Chondrocyte (in vitro differentiated cells): ENCODE results near the gene RAB42. TPM values are rescaled to one million over a fixed set of nuclear protein-coding genes. Genes with fewer than 3 reads are reported as not detected.

Experiments
- DNase-seq: peaks from one replicate; pipeline ENCODE4 v3.0.0; 2021; ENCODE audit warnings: mixed read lengths, low spot score
- H3K27ac Mint-ChIP-seq: one replicate; pipeline ENCODE4 v1.8.0; 2021; ENCODE audit warnings: mild to moderate bottlenecking, moderate library complexity, mixed read lengths; ENCODE audit not compliant: unreplicated experiment
- H3K27me3 Mint-ChIP-seq: 2 replicates; pipeline ENCODE4 v1.8.0; 2021; ENCODE audit warnings: low read depth, mixed read lengths
- H3K36me3 Mint-ChIP-seq: 2 replicates; pipeline ENCODE4 v1.8.0; 2021; ENCODE audit warnings: low read depth, mixed read lengths
- H3K4me1 Mint-ChIP-seq: 2 replicates; pipeline ENCODE4 v1.8.0; 2021; ENCODE audit warnings: low read depth, mild to moderate bottlenecking, mixed read lengths
- H3K4me3 Mint-ChIP-seq: one replicate; pipeline ENCODE4 v1.8.0; 2021; ENCODE audit warnings: mild to moderate bottlenecking, moderate library complexity, mixed read lengths; ENCODE audit not compliant: unreplicated experiment
- H3K9me3 Mint-ChIP-seq: 2 replicates; pipeline ENCODE4 v1.8.0; 2021; ENCODE audit warnings: low read depth, mixed read lengths
- long read RNA-seq: library from polyadenylated mRNA; stranded (forward); transcript quantifications from one replicate; pipeline ENCODE4 v2.0.0, GENCODE V29; 2021
- total RNA-seq: library from RNA; stranded (reverse); gene quantifications from 3 replicates; pipeline ENCODE4 v1.2.1, GENCODE V29; 2021
- TF ChIP-seq, protein P1 (sequence below): fragments of 200-600 bp; sonication (generic); IDR thresholded peaks from 2 replicates; pipeline ENCODE4 v1.5.0; 2021; ENCODE audit warnings: antibody characterized with exemption, mild to moderate bottlenecking, moderate library complexity

The RAB42 gene, protein sequence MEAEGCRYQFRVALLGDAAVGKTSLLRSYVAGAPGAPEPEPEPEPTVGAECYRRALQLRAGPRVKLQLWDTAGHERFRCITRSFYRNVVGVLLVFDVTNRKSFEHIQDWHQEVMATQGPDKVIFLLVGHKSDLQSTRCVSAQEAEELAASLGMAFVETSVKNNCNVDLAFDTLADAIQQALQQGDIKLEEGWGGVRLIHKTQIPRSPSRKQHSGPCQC
- total RNA-seq, result 1.3 to 2.6 TPM (median 2.3 TPM) in 3 replicates
- long read RNA-seq, transcript RAB42-202 (2 exons, 857 nt), result major isoform, 8 of 8 reads
- long read RNA-seq, partial matches to known transcripts, result 0 of 8 reads
- long read RNA-seq, other reads (novel, unspliced or antisense), result 0 of 8 reads

DNA sequence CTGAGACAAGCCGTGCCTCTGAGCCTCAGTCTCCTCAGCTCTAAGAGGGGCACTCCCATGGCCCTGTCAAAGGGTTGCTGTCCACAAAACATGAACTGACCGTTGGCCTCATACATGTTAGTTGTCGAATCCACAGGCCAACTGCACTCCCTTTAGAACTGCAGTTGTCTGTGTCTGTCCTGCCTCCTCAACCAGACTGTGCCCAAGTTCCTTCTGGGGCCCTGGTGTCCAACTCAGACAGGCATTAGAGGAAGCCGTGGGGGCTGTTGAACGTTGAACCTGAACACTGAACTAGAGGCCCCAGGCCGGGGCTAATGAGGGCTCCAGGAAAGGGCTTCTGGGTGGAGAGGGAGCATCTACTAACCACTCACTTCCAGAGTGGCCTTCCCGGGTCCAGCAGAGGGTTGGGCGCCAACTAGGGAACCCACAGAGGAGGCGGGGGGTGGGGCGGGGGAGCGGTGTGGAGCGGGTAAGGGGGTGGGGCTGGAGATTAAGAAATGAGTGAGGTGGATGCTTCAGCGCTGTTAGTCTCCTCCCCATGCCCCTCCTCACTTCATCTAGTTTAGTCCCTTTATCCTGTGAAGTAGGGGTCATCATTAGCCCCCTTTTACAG, at the start of gene RAB42:
Gene RAB42 (plus strand): TSS at position 558 of the 613 bp plus-strand sequence. CDS start 247 bp downstream, outside the sequence.
- no peaks in the 10 kb centered on the region for H3K9me3 Mint-ChIP-seq
- peak within 1 kb of the TSS; percentile 68 for H3K4me3 Mint-ChIP-seq
- peaks cover 2% of the 10 kb centered on the region for H3K36me3 Mint-ChIP-seq
- no peak for DNase-seq
- peak within 1 kb of the TSS; percentile 41 for H3K27ac Mint-ChIP-seq
- H3K4me1 Mint-ChIP-seq, result peaks cover 9% of the 10 kb centered on the region
- H3K27me3 Mint-ChIP-seq, result no peaks in the 10 kb centered on the region
- TF ChIP-seq, protein P1, sequence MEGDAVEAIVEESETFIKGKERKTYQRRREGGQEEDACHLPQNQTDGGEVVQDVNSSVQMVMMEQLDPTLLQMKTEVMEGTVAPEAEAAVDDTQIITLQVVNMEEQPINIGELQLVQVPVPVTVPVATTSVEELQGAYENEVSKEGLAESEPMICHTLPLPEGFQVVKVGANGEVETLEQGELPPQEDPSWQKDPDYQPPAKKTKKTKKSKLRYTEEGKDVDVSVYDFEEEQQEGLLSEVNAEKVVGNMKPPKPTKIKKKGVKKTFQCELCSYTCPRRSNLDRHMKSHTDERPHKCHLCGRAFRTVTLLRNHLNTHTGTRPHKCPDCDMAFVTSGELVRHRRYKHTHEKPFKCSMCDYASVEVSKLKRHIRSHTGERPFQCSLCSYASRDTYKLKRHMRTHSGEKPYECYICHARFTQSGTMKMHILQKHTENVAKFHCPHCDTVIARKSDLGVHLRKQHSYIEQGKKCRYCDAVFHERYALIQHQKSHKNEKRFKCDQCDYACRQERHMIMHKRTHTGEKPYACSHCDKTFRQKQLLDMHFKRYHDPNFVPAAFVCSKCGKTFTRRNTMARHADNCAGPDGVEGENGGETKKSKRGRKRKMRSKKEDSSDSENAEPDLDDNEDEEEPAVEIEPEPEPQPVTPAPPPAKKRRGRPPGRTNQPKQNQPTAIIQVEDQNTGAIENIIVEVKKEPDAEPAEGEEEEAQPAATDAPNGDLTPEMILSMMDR, result no peak

DNA sequence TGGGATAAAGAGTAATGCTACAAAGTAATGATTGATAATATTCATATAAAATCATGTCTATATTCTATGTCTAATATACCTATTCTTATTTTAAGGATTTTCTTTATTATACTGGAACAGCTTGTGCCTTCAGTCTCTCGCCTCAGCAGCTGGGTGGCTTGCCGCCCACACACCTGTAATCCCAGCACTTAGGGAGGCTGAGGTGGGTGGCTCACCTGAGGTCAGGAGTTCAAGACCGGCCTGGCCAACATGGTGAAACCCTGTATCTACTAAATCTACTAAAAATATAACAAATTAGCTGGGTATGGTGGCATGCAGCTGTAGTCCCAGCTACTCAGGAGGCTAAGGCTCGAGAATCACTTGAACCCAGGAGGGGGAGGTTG, 46.8 kb upstream of the RAB42 start:
- H3K9me3 Mint-ChIP-seq, result no peaks in the 10 kb centered on the region

DNA sequence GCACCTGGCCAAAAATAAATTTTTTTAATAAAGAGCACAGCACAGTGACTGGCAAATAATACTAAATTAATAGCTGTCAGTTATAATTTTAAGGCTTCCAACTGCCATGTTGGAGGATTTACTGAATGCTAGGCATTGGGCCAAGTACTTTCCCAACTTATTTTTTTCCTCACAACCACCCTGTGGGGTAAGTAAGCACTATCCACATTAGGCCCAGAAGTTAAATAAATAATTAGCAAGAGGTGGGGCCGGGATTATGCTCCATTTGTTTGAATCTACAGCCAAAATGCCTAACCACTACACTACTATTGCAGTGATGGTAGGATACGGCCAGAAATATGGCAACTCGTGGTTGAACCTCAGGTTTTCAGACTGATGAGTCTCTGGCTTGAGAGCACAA, 43.7 kb upstream of the RAB42 start:
- TF ChIP-seq, protein P1, result no peak
- peaks cover 5% of the 10 kb centered on the region for H3K4me1 Mint-ChIP-seq
- no peaks in the 10 kb centered on the region for H3K36me3 Mint-ChIP-seq
- H3K27ac Mint-ChIP-seq, result no peak overlapping the region
- no peak for DNase-seq
- no peaks in the 10 kb centered on the region for H3K27me3 Mint-ChIP-seq
- no peaks in the 10 kb centered on the region for H3K9me3 Mint-ChIP-seq
- no peak overlapping the region for H3K4me3 Mint-ChIP-seq

More for the DNA sequence above, 46.8 kb upstream of the RAB42 start:
- TF ChIP-seq, protein P1, result no peak
- Mint-ChIP-seq H3K27me3 (no peaks in the 10 kb centered on the region), H3K4me1 (no peaks in the 10 kb centered on the region), H3K36me3 (no peaks in the 10 kb centered on the region), H3K4me3 (no peak overlapping the region), H3K27ac (no peak overlapping the region)
- DNase-seq, result no peak

DNA sequence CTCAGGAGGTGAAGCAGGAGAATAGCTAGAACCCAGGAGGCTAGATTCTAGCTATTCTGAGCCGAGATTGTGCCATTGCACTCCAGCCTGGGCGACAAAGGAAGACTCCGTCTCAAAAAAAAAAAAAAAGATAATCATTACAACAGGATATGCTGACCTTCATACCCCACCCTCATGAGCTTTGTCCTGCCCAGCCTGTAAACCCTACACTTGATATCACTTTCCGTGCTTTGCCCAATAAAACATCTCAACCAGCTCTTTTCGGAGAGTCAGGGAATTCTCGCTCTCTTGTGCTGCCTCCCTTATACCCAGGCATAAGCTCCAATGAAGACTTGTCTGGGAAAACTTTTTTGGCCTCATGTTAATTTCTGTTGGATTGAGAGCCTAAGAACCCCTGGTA, 40.7 kb upstream of the RAB42 start:
- peaks cover 13% of the 10 kb centered on the region for H3K4me1 Mint-ChIP-seq
- H3K9me3 Mint-ChIP-seq, result no peaks in the 10 kb centered on the region
- TF ChIP-seq, protein P1, result no peak
- peaks cover 5% of the 10 kb centered on the region for H3K36me3 Mint-ChIP-seq
- H3K4me3 Mint-ChIP-seq, result no peak overlapping the region
- no peaks in the 10 kb centered on the region for H3K27me3 Mint-ChIP-seq
- H3K27ac Mint-ChIP-seq, result no peak overlapping the region
- no peak for DNase-seq

DNA sequence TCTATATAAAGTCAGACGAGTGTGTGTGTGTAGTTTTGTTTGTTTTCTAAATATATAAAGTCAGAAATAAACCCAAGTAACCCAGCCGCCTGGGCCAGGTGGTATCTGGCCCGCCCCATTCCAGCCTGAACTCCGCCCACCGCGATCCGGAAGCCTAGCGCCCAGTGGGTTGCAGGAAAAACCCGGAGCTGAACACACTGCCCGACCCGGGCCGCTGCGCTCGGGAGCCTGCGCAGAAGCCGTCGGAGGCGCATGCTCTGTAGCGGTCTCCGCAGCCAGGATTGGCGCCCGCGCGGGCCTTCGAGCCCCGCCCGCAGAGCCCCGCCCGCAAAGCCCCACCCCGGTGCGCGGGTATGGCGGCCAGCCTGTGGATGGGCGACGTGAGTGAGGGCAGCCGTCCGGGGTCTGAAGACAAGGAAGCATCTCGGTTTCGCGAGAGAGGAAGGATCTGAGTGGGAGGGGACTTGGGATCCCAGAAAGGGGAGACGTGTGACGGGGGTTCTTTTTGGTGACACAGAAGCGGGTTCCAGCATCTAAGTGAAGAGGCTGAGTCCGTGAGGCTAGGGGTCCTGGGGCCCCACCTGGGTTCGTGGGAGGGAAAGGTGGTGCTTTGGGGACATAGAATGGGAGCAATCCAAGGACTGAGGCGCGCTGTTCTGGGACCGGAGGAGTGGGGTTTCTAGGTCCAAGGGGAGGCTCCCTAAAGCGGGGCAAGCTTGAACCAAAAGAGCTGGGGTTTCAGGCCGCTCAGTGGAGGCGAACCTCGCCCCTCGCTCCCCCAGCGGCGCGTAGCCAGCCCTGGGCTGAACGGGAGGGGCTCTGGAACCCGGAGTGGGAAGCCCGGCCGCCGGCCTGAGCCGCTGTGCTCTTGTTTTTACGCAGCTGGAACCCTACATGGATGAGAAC, 39.1 kb upstream of the RAB42 start, which contains the start of gene TRNAU1AP:
Gene TRNAU1AP (plus strand): TSS at position 328 of the 906 bp plus-strand sequence. CDS start 26 bp downstream, at position 354.
- DNase-seq, result peak; percentile 98
- Mint-ChIP-seq H3K4me3 (peak within 1 kb of the TSS; percentile 98), H3K36me3 (peaks cover 9% of the 10 kb centered on the region), H3K27ac (peak within 1 kb of the TSS; percentile 92), H3K4me1 (peaks cover 13% of the 10 kb centered on the region), H3K9me3 (no peaks in the 10 kb centered on the region), H3K27me3 (no peaks in the 10 kb centered on the region)
- TF ChIP-seq, protein P1, result no peak
